Mesenchymal stem cell (in vitro differentiated cells and primary cell): ENCODE results near the gene FBXW5.

Experiments used
- DNase-seq: peaks from one replicate; pipeline ENCODE4 v3.0.0-alpha.2; 2013
- H2AFZ ChIP-seq: one replicate; pipeline ENCODE4 v1.6.1; 2013; ENCODE audit warnings: low read depth, mild to moderate bottlenecking, control low read depth, inconsistent platforms, low read length, moderate library complexity
- H2AK5ac ChIP-seq: 2 replicates; pipeline ENCODE4 v1.6.1; 2013; ENCODE audit warnings: low read length, moderate library complexity, mild to moderate bottlenecking, inconsistent platforms; ENCODE audit not compliant: severe bottlenecking
- H2BK120ac ChIP-seq: one replicate; pipeline ENCODE4 v1.6.1; 2013; ENCODE audit warnings: low read depth, mild to moderate bottlenecking, inconsistent platforms, low read length, moderate library complexity
- H2BK12ac ChIP-seq, 2 experiments: one replicate each; pipeline ENCODE4 v1.6.1; 2013; ENCODE audit warnings: inconsistent platforms in 2 of 2, low read length in 2 of 2, mild to moderate bottlenecking in 2 of 2, moderate library complexity in 2 of 2, control low read depth in 1 of 2
- H2BK15ac ChIP-seq: one replicate; pipeline ENCODE4 v1.6.1; 2013; ENCODE audit warnings: mild to moderate bottlenecking, low read depth, inconsistent platforms; ENCODE audit not compliant: poor library complexity, severe bottlenecking
- H2BK5ac ChIP-seq: 2 replicates; pipeline ENCODE4 v1.6.1; 2013; ENCODE audit warnings: low read depth, mild to moderate bottlenecking, low read length, control low read depth, inconsistent platforms; ENCODE audit not compliant: poor library complexity, severe bottlenecking
- H3K14ac ChIP-seq, 2 experiments: one replicate each; pipeline ENCODE4 v1.6.1; 2013; ENCODE audit warnings: inconsistent platforms in 2 of 2, low read length in 2 of 2, control low read depth in 1 of 2, mild to moderate bottlenecking in 1 of 2, moderate library complexity in 1 of 2
- H3K18ac ChIP-seq, 2 experiments: one replicate each; pipeline ENCODE4 v1.6.1; 2013; ENCODE audit warnings: inconsistent platforms in 2 of 2, low read length in 2 of 2, control low read depth in 1 of 2, low read depth in 1 of 2, mild to moderate bottlenecking in 1 of 2
- H3K23ac ChIP-seq, 2 experiments: one replicate each; pipeline ENCODE4 v1.6.1; 2013; ENCODE audit warnings: inconsistent platforms in 2 of 2, low read length in 2 of 2, mild to moderate bottlenecking in 2 of 2, moderate library complexity in 2 of 2, control low read depth in 1 of 2
- H3K27ac ChIP-seq: 2 replicates; pipeline ENCODE4 v1.5.1; 2013; ENCODE audit warnings: mild to moderate bottlenecking, moderate library complexity, low read length, control low read depth, inconsistent platforms; ENCODE audit not compliant: poor library complexity, severe bottlenecking
- H3K27me3 ChIP-seq, 2 experiments: 2 replicates each; pipeline versions ENCODE4 v1.6.1 to v1.7.0; 2013; ENCODE audit warnings: low read length in 2 of 2, mild to moderate bottlenecking in 2 of 2, moderate library complexity in 2 of 2, control low read depth in 1 of 2, inconsistent platforms in 1 of 2; ENCODE audit not compliant: control insufficient read depth in 1 of 2, insufficient read depth in 1 of 2
- H3K36me3 ChIP-seq, 2 experiments: 2 replicates each; pipeline versions ENCODE4 v1.6.1 to v1.7.0; 2013; ENCODE audit warnings: low read length in 2 of 2, control low read depth in 1 of 2, inconsistent platforms in 1 of 2, low read depth in 1 of 2, mild to moderate bottlenecking in 1 of 2; ENCODE audit not compliant: insufficient read depth in 2 of 2, control insufficient read depth in 1 of 2
- H3K4ac ChIP-seq, 2 experiments: one replicate each; pipeline ENCODE4 v1.6.1; 2013; ENCODE audit warnings: inconsistent platforms in 2 of 2, low read length in 2 of 2, mild to moderate bottlenecking in 2 of 2, moderate library complexity in 2 of 2, control low read depth in 1 of 2, low read depth in 1 of 2
- H3K4me1 ChIP-seq: 2 replicates; pipeline ENCODE4 v1.6.1; 2013; ENCODE audit warnings: low read depth, low read length, control low read depth; ENCODE audit not compliant: control insufficient read depth, insufficient read depth
- H3K4me2 ChIP-seq: 2 replicates; pipeline ENCODE4 v1.6.1; 2013; ENCODE audit warnings: low read length, mild to moderate bottlenecking, inconsistent platforms; ENCODE audit not compliant: poor library complexity, severe bottlenecking
- H3K4me3 ChIP-seq, 2 experiments: 2 replicates each; pipeline versions ENCODE4 v1.5.1 to v1.7.0; 2013; ENCODE audit warnings: low read length in 2 of 2, mild to moderate bottlenecking in 2 of 2, control low read depth in 1 of 2, low read depth in 1 of 2; ENCODE audit not compliant: insufficient read depth in 1 of 2
- H3K79me1 ChIP-seq: replicated peaks from 2 replicates; pipeline ENCODE4 v1.6.1; 2013; ENCODE audit warnings: mild to moderate bottlenecking, control low read depth, low read length, inconsistent platforms; ENCODE audit not compliant: poor library complexity, severe bottlenecking
- H3K9ac ChIP-seq: 2 replicates; pipeline ENCODE4 v1.7.0; 2013; ENCODE audit warnings: mild to moderate bottlenecking, low read length, moderate library complexity
- H3K9me3 ChIP-seq: 2 replicates; pipeline ENCODE4 v1.7.0; 2013; ENCODE audit warnings: mild to moderate bottlenecking, low read length; ENCODE audit not compliant: control insufficient read depth
- H4K8ac ChIP-seq: one replicate; pipeline ENCODE4 v1.6.1; 2013; ENCODE audit warnings: inconsistent platforms, mild to moderate bottlenecking, low read length, moderate library complexity
- H4K91ac ChIP-seq: one replicate; pipeline ENCODE4 v1.6.1; 2013; ENCODE audit warnings: mild to moderate bottlenecking, low read length, inconsistent platforms
- WGBS: methylation state at CpG from one replicate; pipeline ENCODE4 v1.1.7; 2013; ENCODE audit warnings: mixed read lengths; 5-methylcytosine and 5-hydroxymethylcytosine counted together

Gene FBXW5

GRCh38 chr9:136964171-136964689 is 19.7 kb upstream of the FBXW5 start:
- no peak overlapping the region for H3K4ac ChIP-seq
- H3K79me1 ChIP-seq = no peaks in the 10 kb centered on the region
- H2BK12ac ChIP-seq = no peak overlapping the region
- no peak overlapping the region for H2BK5ac ChIP-seq
- no peak overlapping the region for H3K14ac ChIP-seq
- H4K91ac ChIP-seq = peak overlapping the region; percentile 20
- no peak overlapping the region for H2AFZ ChIP-seq
- H2BK120ac ChIP-seq = no peak overlapping the region
- no peak overlapping the region for H4K8ac ChIP-seq
- H3K4me3 ChIP-seq = no peak overlapping the region
- no peak for DNase-seq
- peaks cover 19% of the 10 kb centered on the region for H3K4me1 ChIP-seq
- H3K23ac ChIP-seq = no peak overlapping the region
- H2AK5ac ChIP-seq = no peak overlapping the region
- no peak overlapping the region for H3K18ac ChIP-seq
- H3K27ac ChIP-seq = no peak overlapping the region
- H3K4me2 ChIP-seq = no peak overlapping the region
- H3K9me3 ChIP-seq = no peaks in the 10 kb centered on the region
- H2BK15ac ChIP-seq = no peak overlapping the region
- peaks cover 0 to 22% of the 10 kb centered on the region in 2 experiments for H3K27me3 ChIP-seq
- H3K9ac ChIP-seq = no peak overlapping the region
- WGBS = 78% methylated on average over 22 of the region's 22 CpGs
- H3K36me3 ChIP-seq = no peaks in the 10 kb centered on the region

DNA sequence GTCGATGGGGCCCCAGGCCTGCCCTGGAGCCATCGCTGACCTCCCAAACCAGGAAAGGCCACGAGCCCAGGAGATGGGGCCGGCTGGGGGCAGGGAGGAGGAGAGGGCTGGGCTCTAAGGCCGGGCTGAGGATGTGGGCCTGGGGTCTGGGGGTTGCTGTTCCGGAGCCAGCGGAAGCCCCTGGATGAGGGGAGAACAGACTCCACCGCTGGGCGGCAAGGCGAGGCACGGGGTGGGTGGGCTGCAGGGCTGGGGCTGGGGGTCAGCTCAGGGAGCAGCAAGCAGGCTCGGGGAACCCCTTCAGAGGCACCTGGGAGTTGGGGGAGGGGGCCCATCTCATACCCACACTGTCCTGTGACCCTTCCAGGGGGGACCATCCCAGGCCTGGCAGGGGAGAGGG is 19.2 kb upstream of the FBXW5 start:
- no peak overlapping the region for H2BK12ac ChIP-seq
- no peak overlapping the region for H3K27ac ChIP-seq
- peaks cover 0 to 22% of the 10 kb centered on the region in 2 experiments for H3K27me3 ChIP-seq
- H3K9me3 ChIP-seq = no peaks in the 10 kb centered on the region
- H3K4me1 ChIP-seq = peaks cover 20% of the 10 kb centered on the region
- H3K4me3 ChIP-seq = no peak overlapping the region
- no peak overlapping the region for H3K4me2 ChIP-seq
- H4K8ac ChIP-seq = no peak overlapping the region
- H3K4ac ChIP-seq = no peak overlapping the region
- H3K18ac ChIP-seq = no peak overlapping the region
- H4K91ac ChIP-seq = no peak overlapping the region
- H2BK15ac ChIP-seq = no peak overlapping the region
- 75% methylated on average over 7 of the region's 12 CpGs for WGBS
- no peak overlapping the region for H3K14ac ChIP-seq
- no peaks in the 10 kb centered on the region for H3K79me1 ChIP-seq
- H2BK5ac ChIP-seq = no peak overlapping the region
- no peak for DNase-seq
- no peak overlapping the region for H2AFZ ChIP-seq
- H3K23ac ChIP-seq = no peak overlapping the region
- H3K36me3 ChIP-seq = no peaks in the 10 kb centered on the region
- H3K9ac ChIP-seq = no peak overlapping the region
- no peak overlapping the region for H2BK120ac ChIP-seq
- no peak overlapping the region for H2AK5ac ChIP-seq

- no peak overlapping the region for H2BK15ac ChIP-seq
- WGBS = 89% methylated on average over 15 of the region's 15 CpGs
Observed at GRCh38 chr9:136963341-136963740, 18.8 kb upstream of the FBXW5 start.

DNA sequence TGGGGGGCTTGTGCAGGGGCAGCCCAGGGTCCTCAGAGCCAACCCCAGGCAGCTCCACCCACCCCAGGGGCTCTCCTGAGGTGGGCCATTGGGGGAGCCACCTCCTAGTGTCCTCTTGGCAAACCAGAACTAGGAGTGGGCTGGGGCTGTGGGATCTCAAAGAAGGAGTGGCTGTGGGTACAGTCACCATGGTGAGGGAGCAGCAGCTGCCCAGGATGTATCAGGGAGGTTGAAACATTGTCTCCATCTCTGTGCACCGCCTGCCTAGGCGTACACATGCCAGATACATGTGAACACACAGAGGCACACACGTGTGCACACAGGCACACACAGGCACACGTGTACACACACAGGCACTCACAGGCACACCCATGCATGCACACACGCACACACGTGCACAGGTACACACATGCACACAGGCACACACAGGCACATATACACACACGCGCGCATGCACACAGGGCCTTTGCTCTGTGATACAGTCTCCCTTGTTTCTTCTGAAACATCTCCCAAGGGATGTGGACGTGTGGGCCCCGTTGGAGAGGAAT is 18.2 kb upstream of the FBXW5 start:
- Histone ChIP-seq H3K14ac (peak overlapping the region in 1 of 2 experiments; percentile 5), H2AFZ (no peak overlapping the region), H3K4me2 (no peak overlapping the region), H3K18ac (no peak overlapping the region), H2BK12ac (no peak overlapping the region), H4K91ac (no peak overlapping the region), H4K8ac (no peak overlapping the region), H3K36me3 (no peaks in the 10 kb centered on the region), H3K4me3 (no peak overlapping the region), H3K79me1 (no peaks in the 10 kb centered on the region), H3K9ac (no peak overlapping the region), H3K27ac (no peak overlapping the region), H2BK120ac (no peak overlapping the region), H3K4ac (no peak overlapping the region), H3K23ac (no peak overlapping the region), H2AK5ac (no peak overlapping the region), H3K4me1 (peaks cover 20% of the 10 kb centered on the region), H3K27me3 (peaks cover 0 to 22% of the 10 kb centered on the region in 2 experiments), H3K9me3 (no peaks in the 10 kb centered on the region), H2BK5ac (no peak overlapping the region), H2BK15ac (no peak overlapping the region)
- whole genome bisulfite sequencing = 87% methylated on average over 11 of the region's 11 CpGs
- DNase-seq = no peak

More at GRCh38 chr9:136963341-136963740, 18.8 kb upstream of the FBXW5 start:
- Histone ChIP-seq H4K91ac (no peak overlapping the region), H3K4me1 (peaks cover 20% of the 10 kb centered on the region), H3K36me3 (no peaks in the 10 kb centered on the region), H3K4me2 (no peak overlapping the region), H3K4ac (no peak overlapping the region), H3K79me1 (no peaks in the 10 kb centered on the region), H3K14ac (no peak overlapping the region), H3K4me3 (no peak overlapping the region), H3K23ac (no peak overlapping the region), H3K9me3 (no peaks in the 10 kb centered on the region), H2BK120ac (no peak overlapping the region), H2BK5ac (no peak overlapping the region), H3K9ac (no peak overlapping the region), H2AFZ (no peak overlapping the region), H4K8ac (no peak overlapping the region), H3K27ac (no peak overlapping the region), H3K18ac (no peak overlapping the region), H3K27me3 (peaks cover 0 to 22% of the 10 kb centered on the region in 2 experiments), H2AK5ac (no peak overlapping the region), H2BK12ac (no peak overlapping the region)
- DNase-seq = no peak
